SK-N-SH (cell line): ENCODE measurements around the gene ARAP3. TPM values are rescaled to one million over a fixed set of nuclear protein-coding genes. Genes with fewer than 3 reads are reported as not detected.
A peak's percentile ranks its signal among the peaks of the same experiment; 100 is the strongest.

Experiments
- CTCF ChIA-PET: fragments of 300-600, 350-600 bp; formaldehyde crosslinking; extraction: SDS; loops from one replicate; lab custom pipeline; 2021; lab: Yijun Ruan, JAX
- POLR2A ChIA-PET: fragments of 350-600 bp; sonication (Branson Sonifier 250); formaldehyde crosslinking; extraction: SDS; loops from one replicate; lab custom pipeline; 2020; ENCODE audit warnings: antibody characterized with exemption, inconsistent platforms; lab: Yijun Ruan, JAX
- DNase-seq: peaks from one replicate; pipeline ENCODE4 v3.0.0; 2012
- H2AFZ ChIP-seq: fragments of 200-600 bp; sonication (generic); 2 replicates; pipeline ENCODE4 v1.8.1; 2016; ENCODE audit warnings: antibody characterized with exemption, mild to moderate bottlenecking, low read depth
- H3F3A ChIP-seq: fragments of 200-600 bp; sonication (generic); replicated peaks from 2 replicates; pipeline ENCODE3; 2016; ENCODE audit warnings: antibody characterized with exemption, mild to moderate bottlenecking; ENCODE audit not compliant: insufficient read depth
- H3K27ac ChIP-seq, 2 experiments: fragments of 200-500 bp in 1 of 2; fragments of 200-600 bp in 1 of 2; sonication (Bioruptor generic) in 1 of 2; sonication (generic), shearing (Covaris generic) in 1 of 2; 2 replicates each; pipeline versions ENCODE4 v1.5.1 to v1.6.1; 2014 to 2016; ENCODE audit warnings: low read depth in 2 of 2, inconsistent platforms in 1 of 2, low read length in 1 of 2, mild to moderate bottlenecking in 1 of 2, mixed read lengths in 1 of 2
- H3K27me3 ChIP-seq: fragments of 200-600 bp; sonication (generic), shearing (Covaris generic); 2 replicates; pipeline ENCODE4 v1.6.1; 2016; ENCODE audit warnings: mixed run types; ENCODE audit not compliant: insufficient read depth
- H3K36me3 ChIP-seq, 2 experiments: fragments of 200-500 bp in 1 of 2; fragments of 200-600 bp in 1 of 2; sonication (Bioruptor generic) in 1 of 2; sonication (generic) in 1 of 2; replicated peaks in 1 of 2; 2 replicates each; pipeline versions ENCODE3 to v1.5.1; 2014 to 2016; ENCODE audit warnings: low read length in 1 of 2, mild to moderate bottlenecking in 1 of 2; ENCODE audit not compliant: insufficient read depth in 2 of 2, control insufficient read depth in 1 of 2
- H3K4me1 ChIP-seq, 2 experiments: fragments of 200-500 bp in 1 of 2; fragments of 200-600 bp in 1 of 2; sonication (Bioruptor generic) in 1 of 2; sonication (generic), shearing (Covaris generic) in 1 of 2; 2 replicates each; pipeline versions ENCODE4 v1.5.1 to v1.6.1; 2014 to 2016; ENCODE audit warnings: low read depth in 1 of 2, low read length in 1 of 2, mixed run types in 1 of 2; ENCODE audit not compliant: insufficient read depth in 2 of 2, control insufficient read depth in 1 of 2
- H3K4me2 ChIP-seq: fragments of 200-600 bp; sonication (generic), shearing (Covaris generic); 2 replicates; pipeline ENCODE4 v1.6.1; 2017; ENCODE audit warnings: mixed run types
- H3K4me3 ChIP-seq, 2 experiments: fragments of 200-500 bp in 1 of 2; fragments of 200-600 bp in 1 of 2; sonication (Bioruptor generic) in 1 of 2; sonication (generic), shearing (Covaris generic) in 1 of 2; 2 replicates each; pipeline versions ENCODE4 v1.5.1 to v1.8.1; 2014 to 2016; ENCODE audit warnings: low read depth in 2 of 2, inconsistent platforms in 1 of 2, low read length in 1 of 2, mild to moderate bottlenecking in 1 of 2, mixed read lengths in 1 of 2, moderate library complexity in 1 of 2
- H3K79me2 ChIP-seq: fragments of 200-600 bp; sonication (generic); 2 replicates; pipeline ENCODE4 v1.8.1; 2017; ENCODE audit warnings: mild to moderate bottlenecking; ENCODE audit not compliant: insufficient read depth
- H3K9ac ChIP-seq: fragments of 200-600 bp; sonication (generic); 2 replicates; pipeline ENCODE4 v1.6.1; 2017; ENCODE audit warnings: mixed run types
- H3K9me2 ChIP-seq: fragments of 200-600 bp; sonication (generic); 2 replicates; pipeline ENCODE4 v1.6.1; 2017; ENCODE audit warnings: mixed run types
- H3K9me3 ChIP-seq: fragments of 200-600 bp; sonication (generic); 2 replicates; pipeline ENCODE4 v1.6.1; 2017; ENCODE audit warnings: mixed run types, mild to moderate bottlenecking, moderate library complexity
- H4K20me1 ChIP-seq: fragments of 200-600 bp; sonication (generic); 2 replicates; pipeline ENCODE4 v1.6.1; 2017; ENCODE audit warnings: mild to moderate bottlenecking, mixed run types; ENCODE audit not compliant: insufficient read depth
- JUND ChIP-seq: IDR thresholded peaks from 2 replicates; pipeline ENCODE4 v1.4.0; 2012
- SIN3A ChIP-seq: IDR thresholded peaks from 2 replicates; pipeline ENCODE4 v1.6.1; 2012; ENCODE audit warnings: low read depth, mild to moderate bottlenecking, low read length, moderate library complexity, borderline replicate concordance
- WGBS: methylation state at CpG from one replicate; pipeline ENCODE4 v1.1.6; 2017; ENCODE audit warnings: low lambda C conversion rate; 5-methylcytosine and 5-hydroxymethylcytosine counted together
- polyA plus RNA-seq, 3 experiments: library from polyadenylated mRNA; depleted of rRNA; stranded (reverse); fragments of >200 nt; gene quantifications; 2 replicates each; pipeline ENCODE4 v1.2.3, GENCODE V29; 2012
- TF ChIP-seq, protein P1 (sequence below): IDR thresholded peaks from 2 replicates; pipeline ENCODE4 v1.6.1; 2012; ENCODE audit warnings: mild to moderate bottlenecking, low read depth, low read length, moderate library complexity
- TF ChIP-seq, protein P2 (sequence below): IDR thresholded peaks from 2 replicates; pipeline ENCODE4 v1.4.0; 2012; ENCODE audit warnings: low read depth

The ARAP3 gene
- polyA plus RNA-seq, 1 of the 3 experiments (the other 2 are of a cell fraction) = 6.5 TPM

DNA sequence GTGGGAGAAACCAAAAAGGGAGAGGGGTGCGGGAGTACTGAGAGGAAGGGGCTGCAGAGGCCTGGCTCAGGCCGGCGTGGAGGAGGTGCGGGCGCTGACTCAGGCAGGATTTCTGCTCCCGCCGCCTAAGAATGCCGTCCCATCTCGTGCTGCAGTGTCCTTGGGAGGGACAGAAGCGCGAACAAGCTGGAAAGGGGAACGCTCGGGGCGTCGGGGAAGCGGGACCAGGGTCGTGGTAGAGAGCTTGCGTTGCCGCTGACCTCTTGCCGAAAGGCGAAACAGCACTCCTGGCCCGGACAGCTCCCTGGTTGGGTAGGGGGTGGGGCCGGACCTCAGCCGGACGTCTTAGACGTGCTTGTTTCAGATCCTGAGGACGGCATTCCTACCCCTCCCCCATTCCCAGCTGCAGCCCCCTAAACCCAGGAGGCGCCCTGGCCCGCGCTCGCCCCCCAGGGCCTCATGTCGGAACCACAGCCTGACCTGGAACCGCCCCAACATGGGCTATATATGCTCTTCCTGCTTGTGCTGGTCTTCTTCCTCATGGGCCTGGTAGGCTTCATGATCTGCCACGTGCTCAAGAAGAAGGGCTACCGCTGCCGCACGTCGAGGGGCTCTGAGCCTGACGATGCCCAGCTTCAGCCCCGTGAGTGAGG lies 44.1 kb downstream of the ARAP3 start:
- peak overlapping the region; percentile 66 to 77; a peak in 2 of 4 replicates for H3K27ac ChIP-seq
- H3K9me2 ChIP-seq = no peaks in the 10 kb centered on the region
- H3K4me1 ChIP-seq = peaks cover 5 to 28% of the 10 kb centered on the region in 2 experiments; a peak in 3 of 4 replicates
- peak overlapping the region; percentile 83; the same call in 1 of the 2 replicates for H3K9ac ChIP-seq
- no peaks in the 10 kb centered on the region for H3K9me3 ChIP-seq
- DNase-seq = peak; percentile 81
- H3K79me2 ChIP-seq = peaks cover 37% of the 10 kb centered on the region
- peak overlapping the region; percentile 99 for H3K4me2 ChIP-seq
- no peak for TF ChIP-seq JUND
- TF ChIP-seq, protein P1, sequence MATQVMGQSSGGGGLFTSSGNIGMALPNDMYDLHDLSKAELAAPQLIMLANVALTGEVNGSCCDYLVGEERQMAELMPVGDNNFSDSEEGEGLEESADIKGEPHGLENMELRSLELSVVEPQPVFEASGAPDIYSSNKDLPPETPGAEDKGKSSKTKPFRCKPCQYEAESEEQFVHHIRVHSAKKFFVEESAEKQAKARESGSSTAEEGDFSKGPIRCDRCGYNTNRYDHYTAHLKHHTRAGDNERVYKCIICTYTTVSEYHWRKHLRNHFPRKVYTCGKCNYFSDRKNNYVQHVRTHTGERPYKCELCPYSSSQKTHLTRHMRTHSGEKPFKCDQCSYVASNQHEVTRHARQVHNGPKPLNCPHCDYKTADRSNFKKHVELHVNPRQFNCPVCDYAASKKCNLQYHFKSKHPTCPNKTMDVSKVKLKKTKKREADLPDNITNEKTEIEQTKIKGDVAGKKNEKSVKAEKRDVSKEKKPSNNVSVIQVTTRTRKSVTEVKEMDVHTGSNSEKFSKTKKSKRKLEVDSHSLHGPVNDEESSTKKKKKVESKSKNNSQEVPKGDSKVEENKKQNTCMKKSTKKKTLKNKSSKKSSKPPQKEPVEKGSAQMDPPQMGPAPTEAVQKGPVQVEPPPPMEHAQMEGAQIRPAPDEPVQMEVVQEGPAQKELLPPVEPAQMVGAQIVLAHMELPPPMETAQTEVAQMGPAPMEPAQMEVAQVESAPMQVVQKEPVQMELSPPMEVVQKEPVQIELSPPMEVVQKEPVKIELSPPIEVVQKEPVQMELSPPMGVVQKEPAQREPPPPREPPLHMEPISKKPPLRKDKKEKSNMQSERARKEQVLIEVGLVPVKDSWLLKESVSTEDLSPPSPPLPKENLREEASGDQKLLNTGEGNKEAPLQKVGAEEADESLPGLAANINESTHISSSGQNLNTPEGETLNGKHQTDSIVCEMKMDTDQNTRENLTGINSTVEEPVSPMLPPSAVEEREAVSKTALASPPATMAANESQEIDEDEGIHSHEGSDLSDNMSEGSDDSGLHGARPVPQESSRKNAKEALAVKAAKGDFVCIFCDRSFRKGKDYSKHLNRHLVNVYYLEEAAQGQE = peak; percentile 94
- peaks cover 12% of the 10 kb centered on the region for H3F3A ChIP-seq
- peak overlapping the region; percentile 92 for H2AFZ ChIP-seq
- WGBS = 23% methylated on average over 24 of the region's 40 CpGs
- POLR2A ChIA-PET = interaction anchor here (1.0 to 2.9 kb wide), 5 partner anchors 10 to 339 kb away, joined by 3 to 18 read pairs (median 10); partner anchors contain the start of genes DIAPH1 and FCHSD1
- peak overlapping the region; percentile 93 to 99 for H3K4me3 ChIP-seq
- H4K20me1 ChIP-seq = peaks cover 15% of the 10 kb centered on the region
- no peaks in the 10 kb centered on the region for H3K27me3 ChIP-seq
- CTCF ChIA-PET = interaction anchor here (0.6 to 19.7 kb wide), 15 partner anchors 9 to 331 kb away, joined by 3 to 207 read pairs (median 4); partner anchors contain the start of genes DIAPH1, FCHSD1 and RNF14
- peaks cover 15 to 26% of the 10 kb centered on the region in 2 experiments for H3K36me3 ChIP-seq

GRCh38 chr5:141637123-141637766 lies 44.8 kb downstream of the ARAP3 start:
- WGBS = 3% methylated on average over 20 of the region's 63 CpGs
- no peaks in the 10 kb centered on the region for H3K9me2 ChIP-seq
- H3K4me1 ChIP-seq = peaks cover 5 to 28% of the 10 kb centered on the region in 2 experiments; a peak in 3 of 4 replicates
- CTCF ChIA-PET = interaction anchor here (0.7 to 19.7 kb wide), 16 partner anchors 10 to 324 kb away, joined by 3 to 207 read pairs (median 5); partner anchors contain the start of genes DIAPH1 and FCHSD1
- TF ChIP-seq, protein P2, sequence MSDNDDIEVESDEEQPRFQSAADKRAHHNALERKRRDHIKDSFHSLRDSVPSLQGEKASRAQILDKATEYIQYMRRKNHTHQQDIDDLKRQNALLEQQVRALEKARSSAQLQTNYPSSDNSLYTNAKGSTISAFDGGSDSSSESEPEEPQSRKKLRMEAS = peak; percentile 11; the same call in 1 of the 2 replicates
- no peak for TF ChIP-seq SIN3A
- TF ChIP-seq, all 33 proteins: peak for 1
- H3K9ac ChIP-seq = peak overlapping the region; percentile 83; the same call in 1 of the 2 replicates
- peaks cover 44% of the 10 kb centered on the region for H3K79me2 ChIP-seq
- POLR2A ChIA-PET = interaction anchor here (0.9 to 2.9 kb wide), 10 partner anchors 8 to 340 kb away, joined by 3 to 18 read pairs (median 5); partner anchors contain the start of genes DIAPH1, FCHSD1 and PCDH1
- H3F3A ChIP-seq = peaks cover 5% of the 10 kb centered on the region
- H2AFZ ChIP-seq = peak overlapping the region; percentile 92
- peak overlapping the region; percentile 93 to 99 for H3K4me3 ChIP-seq
- H3K4me2 ChIP-seq = peak overlapping the region; percentile 99
- peaks cover 15% of the 10 kb centered on the region for H4K20me1 ChIP-seq
- H3K27me3 ChIP-seq = no peaks in the 10 kb centered on the region
- peak; percentile 86 for DNase-seq
- H3K9me3 ChIP-seq = no peaks in the 10 kb centered on the region
- peak overlapping the region; percentile 66 to 77 for H3K27ac ChIP-seq
- H3K36me3 ChIP-seq = peaks cover 18 to 32% of the 10 kb centered on the region in 2 experiments
